Measurements from ENCODE around the gene AKT2. TPM values are rescaled to one million over a fixed set of nuclear protein-coding genes. Genes with fewer than 3 reads are reported as not detected.

The AKT2 gene
- total and polyA plus RNA-seq, 3 donors from 2014 or later: 154 to 229 (median 195) TPM

DNA sequence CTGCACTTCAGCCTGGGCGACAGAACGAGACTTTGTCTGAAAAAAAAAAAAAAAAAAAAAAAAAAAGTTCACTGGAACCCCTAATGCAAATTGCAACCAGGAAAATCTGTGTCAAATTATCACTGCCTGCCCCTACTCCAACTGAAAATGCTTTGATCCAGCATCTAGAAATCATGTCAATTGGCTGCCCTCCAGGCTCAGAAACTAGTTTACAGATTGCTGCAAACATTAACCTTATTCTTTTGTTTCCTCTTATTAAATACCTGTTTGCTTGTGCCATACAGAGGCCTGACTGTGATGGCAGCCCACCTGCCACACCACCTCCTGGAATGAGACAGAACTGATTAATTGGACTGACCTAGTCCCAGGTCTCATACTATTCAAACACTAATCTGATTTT lies 18.6 kb upstream of the AKT2 start:
- TF ChIP-seq, protein P1, sequence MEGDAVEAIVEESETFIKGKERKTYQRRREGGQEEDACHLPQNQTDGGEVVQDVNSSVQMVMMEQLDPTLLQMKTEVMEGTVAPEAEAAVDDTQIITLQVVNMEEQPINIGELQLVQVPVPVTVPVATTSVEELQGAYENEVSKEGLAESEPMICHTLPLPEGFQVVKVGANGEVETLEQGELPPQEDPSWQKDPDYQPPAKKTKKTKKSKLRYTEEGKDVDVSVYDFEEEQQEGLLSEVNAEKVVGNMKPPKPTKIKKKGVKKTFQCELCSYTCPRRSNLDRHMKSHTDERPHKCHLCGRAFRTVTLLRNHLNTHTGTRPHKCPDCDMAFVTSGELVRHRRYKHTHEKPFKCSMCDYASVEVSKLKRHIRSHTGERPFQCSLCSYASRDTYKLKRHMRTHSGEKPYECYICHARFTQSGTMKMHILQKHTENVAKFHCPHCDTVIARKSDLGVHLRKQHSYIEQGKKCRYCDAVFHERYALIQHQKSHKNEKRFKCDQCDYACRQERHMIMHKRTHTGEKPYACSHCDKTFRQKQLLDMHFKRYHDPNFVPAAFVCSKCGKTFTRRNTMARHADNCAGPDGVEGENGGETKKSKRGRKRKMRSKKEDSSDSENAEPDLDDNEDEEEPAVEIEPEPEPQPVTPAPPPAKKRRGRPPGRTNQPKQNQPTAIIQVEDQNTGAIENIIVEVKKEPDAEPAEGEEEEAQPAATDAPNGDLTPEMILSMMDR (IDR thresholded peaks at IDR 0.05): no peak
- TF ChIP-seq POLR2A (IDR thresholded peaks at IDR 0.05): no peak
- Histone ChIP-seq H3K9me3 (no peaks in the 10 kb centered on the region), H3K36me3 (ENCODE audit: low read depth, missing control alignments) (no peaks in the 10 kb centered on the region), H3K4me1 (no peaks in the 10 kb centered on the region), H3K27ac (no peak overlapping the region), H3K27me3 (no peaks in the 10 kb centered on the region), H3K4me3 (no peak overlapping the region)
- no peak for DNase-seq
- WGBS, 2 donors: 68 to 83% methylated on average over 2 of the region's 2 CpGs
- intact Hi-C loops (cut with DNase I; ENCODE audit: low total_unique reads): no loop called here

DNA sequence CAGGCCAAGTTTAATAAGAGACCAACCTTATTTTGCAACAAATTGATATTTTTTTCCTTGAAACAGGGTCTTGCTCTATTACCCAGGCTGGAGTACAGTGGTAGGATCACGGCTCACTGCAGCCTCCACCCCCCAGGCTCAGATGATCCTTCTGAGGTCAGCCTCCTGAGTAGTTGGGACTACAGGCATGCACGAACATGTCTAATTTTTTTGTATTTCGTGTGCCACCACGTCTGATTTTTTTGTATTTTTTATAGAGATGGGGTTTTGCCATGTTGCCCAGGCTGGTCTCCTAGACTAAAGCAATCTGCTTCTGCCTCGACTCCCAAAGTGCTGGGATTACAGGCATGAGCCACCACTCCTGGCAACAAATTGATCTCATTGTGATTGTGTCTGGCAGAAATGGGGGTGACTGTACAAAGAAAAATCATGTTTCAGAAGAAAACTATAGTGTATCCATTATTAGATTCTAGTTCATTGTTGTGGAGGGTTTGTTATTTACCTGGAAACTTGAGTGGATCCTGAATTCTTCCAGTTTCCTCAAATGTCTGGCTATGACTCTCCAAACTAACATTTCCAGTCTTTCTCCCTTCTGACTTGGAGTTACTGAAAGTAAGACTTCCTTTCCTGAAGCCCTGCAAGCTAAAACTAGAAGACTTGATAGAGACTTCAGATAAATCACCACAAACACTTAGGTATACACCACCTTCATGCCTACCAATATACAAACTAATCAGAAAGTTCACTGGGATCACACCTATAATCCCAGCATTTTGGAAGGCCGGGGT lies 17.3 kb upstream of the AKT2 start:
- Histone ChIP-seq H3K9me3 (no peaks in the 10 kb centered on the region), H3K4me3 (no peak overlapping the region), H3K4me1 (peaks cover 4% of the 10 kb centered on the region), H3K36me3 (ENCODE audit: low read depth, missing control alignments) (no peaks in the 10 kb centered on the region), H3K27me3 (no peaks in the 10 kb centered on the region), H3K27ac (peak overlapping the region in 1 of 2 donors; percentile 22)
- intact Hi-C loops (cut with DNase I; ENCODE audit: low total_unique reads): no loop called here
- WGBS, 2 donors: 69 to 74% methylated on average over 6 of the region's 6 CpGs
- TF ChIP-seq, protein P1 (IDR thresholded peaks at IDR 0.05): no peak
- no peak for TF ChIP-seq POLR2A (IDR thresholded peaks at IDR 0.05)
- peak; percentile 44 for DNase-seq

GRCh38 chr19:40300668-40301067 lies 15.5 kb upstream of the AKT2 start:
- no peaks in the 10 kb centered on the region for H3K27me3 ChIP-seq
- WGBS, 2 donors: 90 to 92% methylated on average over 4 of the region's 4 CpGs
- TF ChIP-seq, protein P1 (IDR thresholded peaks at IDR 0.05): no peak
- TF ChIP-seq POLR2A (IDR thresholded peaks at IDR 0.05): no peak
- H3K4me3 ChIP-seq: no peak overlapping the region
- intact Hi-C loops (cut with DNase I; ENCODE audit: low total_unique reads): no loop called here
- H3K9me3 ChIP-seq: no peaks in the 10 kb centered on the region
- H3K36me3 ChIP-seq (ENCODE audit: low read depth, missing control alignments): no peaks in the 10 kb centered on the region
- no peak for DNase-seq
- no peak overlapping the region for H3K27ac ChIP-seq
- peaks cover 4% of the 10 kb centered on the region for H3K4me1 ChIP-seq

GRCh38 chr19:40298026-40298425 lies 12.9 kb upstream of the AKT2 start:
- H3K27me3 ChIP-seq: no peaks in the 10 kb centered on the region
- TF ChIP-seq POLR2A (IDR thresholded peaks at IDR 0.05): no peak
- TF ChIP-seq, protein P1 (IDR thresholded peaks at IDR 0.05): no peak
- H3K27ac ChIP-seq: peak overlapping the region; percentile 64 to 72
- H3K4me3 ChIP-seq: no peak overlapping the region
- DNase-seq: peak; percentile 67
- intact Hi-C loops (cut with DNase I; ENCODE audit: low total_unique reads): no loop called here
- H3K9me3 ChIP-seq: no peaks in the 10 kb centered on the region
- H3K36me3 ChIP-seq (ENCODE audit: low read depth, missing control alignments): no peaks in the 10 kb centered on the region
- 45 to 55% methylated on average over 3 of the region's 3 CpGs for WGBS, 2 donors
- peaks cover 4% of the 10 kb centered on the region for H3K4me1 ChIP-seq

DNA sequence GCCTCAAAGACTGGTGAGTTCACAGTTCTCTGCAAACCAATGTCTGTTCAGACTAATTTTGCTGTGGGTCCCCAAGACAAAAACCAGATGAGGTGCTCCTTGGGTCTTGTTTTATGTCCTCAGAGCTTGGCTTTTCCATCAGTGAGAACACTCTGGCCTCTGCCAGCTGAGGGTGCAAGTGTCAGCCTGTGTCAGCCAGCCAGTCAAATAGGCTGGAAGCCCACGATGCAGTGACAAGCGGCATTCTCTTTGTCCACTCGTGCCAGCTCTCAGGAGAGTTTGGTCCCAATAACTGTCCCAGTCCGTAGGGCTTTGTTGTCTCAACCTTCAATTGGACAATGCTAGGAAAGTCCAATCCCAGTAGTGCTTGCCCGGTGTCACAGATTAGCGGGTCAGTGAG lies 9.4 kb upstream of the AKT2 start:
- intact Hi-C loops (cut with DNase I; ENCODE audit: low total_unique reads): no loop called here
- TF ChIP-seq, protein P1 (IDR thresholded peaks at IDR 0.05): no peak
- TF ChIP-seq POLR2A (IDR thresholded peaks at IDR 0.05): no peak
- 91 to 93% methylated on average over 6 of the region's 6 CpGs for WGBS, 2 donors
- Histone ChIP-seq H3K9me3 (no peaks in the 10 kb centered on the region), H3K4me1 (peaks cover 9% of the 10 kb centered on the region), H3K27me3 (no peaks in the 10 kb centered on the region), H3K4me3 (no peak overlapping the region), H3K27ac (no peak overlapping the region), H3K36me3 (ENCODE audit: low read depth, missing control alignments) (no peaks in the 10 kb centered on the region)
- no peak for DNase-seq
